ENCODE data around the gene ANKLE1. TPM values are rescaled to one million over a fixed set of nuclear protein-coding genes. Genes with fewer than 3 reads are reported as not detected.

The ANKLE1 gene
- total RNA-seq, 4 donors from 2014 or later: under 0.01 to 3.0 (median 0.88) TPM

DNA sequence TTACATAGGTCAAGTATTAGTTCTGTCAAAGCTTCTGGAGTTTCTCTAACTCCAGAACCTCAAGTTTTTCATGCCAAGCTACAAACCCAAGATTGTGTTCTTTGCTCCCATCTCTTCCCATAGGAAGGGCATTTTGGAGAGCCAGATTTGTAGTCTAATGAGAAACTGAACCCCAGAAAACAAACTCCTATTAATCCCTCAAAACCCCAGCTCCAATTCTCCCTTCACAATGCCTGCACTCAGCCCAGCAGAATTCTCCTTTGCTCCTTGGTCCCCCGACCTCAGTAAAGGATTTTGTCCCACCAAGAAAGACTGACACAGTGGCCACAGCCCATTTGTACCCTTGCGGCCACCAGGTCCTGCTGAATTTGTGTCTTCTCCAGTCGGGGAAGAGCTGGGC lies 25.6 kb upstream of the ANKLE1 start:
- TF ChIP-seq, protein P1, sequence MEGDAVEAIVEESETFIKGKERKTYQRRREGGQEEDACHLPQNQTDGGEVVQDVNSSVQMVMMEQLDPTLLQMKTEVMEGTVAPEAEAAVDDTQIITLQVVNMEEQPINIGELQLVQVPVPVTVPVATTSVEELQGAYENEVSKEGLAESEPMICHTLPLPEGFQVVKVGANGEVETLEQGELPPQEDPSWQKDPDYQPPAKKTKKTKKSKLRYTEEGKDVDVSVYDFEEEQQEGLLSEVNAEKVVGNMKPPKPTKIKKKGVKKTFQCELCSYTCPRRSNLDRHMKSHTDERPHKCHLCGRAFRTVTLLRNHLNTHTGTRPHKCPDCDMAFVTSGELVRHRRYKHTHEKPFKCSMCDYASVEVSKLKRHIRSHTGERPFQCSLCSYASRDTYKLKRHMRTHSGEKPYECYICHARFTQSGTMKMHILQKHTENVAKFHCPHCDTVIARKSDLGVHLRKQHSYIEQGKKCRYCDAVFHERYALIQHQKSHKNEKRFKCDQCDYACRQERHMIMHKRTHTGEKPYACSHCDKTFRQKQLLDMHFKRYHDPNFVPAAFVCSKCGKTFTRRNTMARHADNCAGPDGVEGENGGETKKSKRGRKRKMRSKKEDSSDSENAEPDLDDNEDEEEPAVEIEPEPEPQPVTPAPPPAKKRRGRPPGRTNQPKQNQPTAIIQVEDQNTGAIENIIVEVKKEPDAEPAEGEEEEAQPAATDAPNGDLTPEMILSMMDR (IDR thresholded peaks at IDR 0.05): no peak
- no peak for TF ChIP-seq POLR2A (IDR thresholded peaks at IDR 0.05; ENCODE audit: low read depth)
- TF ChIP-seq POLR2AphosphoS5 (IDR thresholded peaks at IDR 0.05): no peak
- TF ChIP-seq EP300 (IDR thresholded peaks at IDR 0.05): no peak
- Histone ChIP-seq H3K4me1 (no peaks in the 10 kb centered on the region), H3K9me3 (peaks cover 0 to 10% (median 2%) of the 10 kb centered on the region in 4 donors), H3K36me3 (peaks cover 0 to 61% (median 5%) of the 10 kb centered on the region in 4 donors), H3K27me3 (no peaks in the 10 kb centered on the region), H3K4me3 (no peak overlapping the region), H3K27ac (replicated peaks in 1 of 4) (no peak overlapping the region)
- intact Hi-C loops (cut with DNase I): no loop called here
- DNase-seq (ENCODE audit: extremely low spot score): no peak
- 76% methylated on average over 3 of the region's 3 CpGs for WGBS

DNA sequence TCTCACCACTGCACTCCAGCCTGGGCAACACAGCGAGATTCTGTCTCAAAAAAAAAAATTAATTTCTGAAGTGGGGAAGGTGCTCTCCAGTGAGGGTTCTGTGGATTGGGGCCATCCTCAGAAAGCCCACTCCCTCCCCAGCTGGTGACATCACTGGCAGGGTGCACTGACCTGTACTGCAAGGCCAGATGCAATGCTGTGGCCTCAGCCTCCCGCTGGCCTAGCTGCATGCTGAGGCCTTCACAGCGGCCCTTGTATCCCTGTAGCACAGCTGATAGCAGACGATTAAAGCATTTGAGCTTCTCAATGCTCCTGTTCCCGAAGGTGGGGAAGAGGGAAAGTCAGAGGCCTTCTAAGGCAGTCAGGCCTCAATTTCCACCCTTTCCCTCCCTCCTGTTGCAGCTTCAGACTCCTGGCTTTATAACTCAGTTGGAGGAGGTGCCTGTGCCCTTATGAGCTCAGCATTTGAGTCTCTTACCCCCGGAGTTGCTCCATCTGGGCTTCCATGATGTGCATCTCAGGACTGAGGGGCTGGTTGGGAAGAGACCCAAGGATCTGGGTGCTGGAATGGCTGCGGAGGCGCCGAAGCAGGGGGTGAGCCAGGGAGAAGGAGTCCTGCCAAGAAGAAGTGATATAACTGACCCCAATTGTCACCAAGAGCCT lies 22.5 kb upstream of the ANKLE1 start:
- DNase-seq (ENCODE audit: extremely low spot score): no peak
- no peaks in the 10 kb centered on the region for H3K27me3 ChIP-seq
- intact Hi-C loops (cut with DNase I): no loop called here
- H3K36me3 ChIP-seq: peaks cover 0 to 42% (median 3%) of the 10 kb centered on the region in 4 donors
- 97% methylated on average over 8 of the region's 9 CpGs for WGBS
- peaks cover 0 to 10% (median 2%) of the 10 kb centered on the region in 4 donors for H3K9me3 ChIP-seq
- H3K27ac ChIP-seq (replicated peaks in 1 of 4): no peak overlapping the region
- H3K4me1 ChIP-seq: no peaks in the 10 kb centered on the region
- no peak overlapping the region for H3K4me3 ChIP-seq
- TF ChIP-seq POLR2AphosphoS5 (IDR thresholded peaks at IDR 0.05) (no peak), POLR2A (IDR thresholded peaks at IDR 0.05; ENCODE audit: low read depth) (no peak), EP300 (IDR thresholded peaks at IDR 0.05) (no peak)
- TF ChIP-seq, protein P1 (IDR thresholded peaks at IDR 0.05): no peak

DNA sequence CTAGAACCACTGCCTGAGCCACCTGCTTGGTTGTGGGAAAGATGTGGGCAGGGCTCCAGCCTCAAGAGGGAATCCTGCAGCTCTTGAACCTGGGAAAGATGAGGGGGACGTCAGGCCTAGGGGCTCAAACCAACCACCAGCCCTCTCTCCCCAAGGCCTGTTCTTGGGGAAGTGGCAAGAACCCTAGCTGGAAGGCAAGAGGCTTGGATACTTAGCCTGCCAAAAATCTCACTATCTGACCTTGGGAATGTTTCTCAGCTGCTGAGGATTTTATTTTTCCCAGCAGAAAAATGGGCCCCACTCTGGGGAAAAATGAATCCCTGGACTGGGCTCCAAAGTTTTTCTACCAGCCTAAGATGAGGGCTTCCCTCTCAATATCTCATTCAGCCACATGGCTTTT lies 21.8 kb upstream of the ANKLE1 start:
- TF ChIP-seq EP300 (IDR thresholded peaks at IDR 0.05) (no peak), POLR2AphosphoS5 (IDR thresholded peaks at IDR 0.05) (no peak), POLR2A (IDR thresholded peaks at IDR 0.05; ENCODE audit: low read depth) (no peak)
- TF ChIP-seq, protein P1 (IDR thresholded peaks at IDR 0.05): no peak
- peaks cover 0 to 42% (median 3%) of the 10 kb centered on the region in 4 donors for H3K36me3 ChIP-seq
- no peak overlapping the region for H3K27ac ChIP-seq (replicated peaks in 1 of 4)
- H3K4me3 ChIP-seq: no peak overlapping the region
- H3K4me1 ChIP-seq: no peaks in the 10 kb centered on the region
- H3K27me3 ChIP-seq: no peaks in the 10 kb centered on the region
- WGBS: 50% methylated on average over 1 of the region's 1 CpG
- intact Hi-C loops (cut with DNase I): no loop called here
- DNase-seq (ENCODE audit: extremely low spot score): no peak
- H3K9me3 ChIP-seq: peaks cover 0 to 10% (median 2%) of the 10 kb centered on the region in 4 donors

DNA sequence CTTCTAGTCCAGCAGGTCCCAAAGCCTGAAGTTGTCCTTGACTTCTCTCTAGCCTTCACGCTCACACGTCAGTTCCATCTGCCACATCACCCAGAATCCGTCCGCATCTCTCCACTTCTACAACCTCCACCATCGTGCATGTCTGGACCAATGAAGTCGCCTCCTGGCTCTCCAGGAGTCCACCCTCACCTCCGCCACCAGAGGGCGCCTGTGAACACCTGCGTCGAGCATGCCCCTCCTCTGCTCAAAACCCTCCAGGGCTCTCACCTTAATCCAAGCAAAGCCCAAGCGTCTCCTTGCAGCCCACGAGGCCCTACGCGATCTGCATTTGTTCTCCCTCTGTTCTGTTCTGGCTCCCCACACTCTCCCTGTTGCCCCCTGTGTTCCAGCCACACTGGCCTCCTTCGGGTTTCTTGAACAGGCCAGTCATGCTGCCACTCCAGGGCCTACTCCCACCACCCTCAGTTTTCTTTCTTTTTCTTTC lies 20.8 kb upstream of the ANKLE1 start:
- intact Hi-C loops (cut with DNase I): no loop called here
- DNase-seq (ENCODE audit: extremely low spot score): no peak
- H3K27ac ChIP-seq (replicated peaks in 1 of 4): no peak overlapping the region

More for the DNA sequence above, 20.8 kb upstream of the ANKLE1 start:
- Histone ChIP-seq H3K27me3 (no peaks in the 10 kb centered on the region), H3K9me3 (peaks cover 0 to 10% (median 2%) of the 10 kb centered on the region in 4 donors), H3K4me1 (no peaks in the 10 kb centered on the region), H3K4me3 (no peak overlapping the region), H3K36me3 (peaks cover 0 to 33% (median 3%) of the 10 kb centered on the region in 4 donors)
- 26% methylated on average over 15 of the region's 15 CpGs for WGBS
- TF ChIP-seq POLR2AphosphoS5 (IDR thresholded peaks at IDR 0.05) (peak in 1 of 2 donors; percentile 48), EP300 (IDR thresholded peaks at IDR 0.05) (no peak)
- TF ChIP-seq, protein P1 (IDR thresholded peaks at IDR 0.05): peak; percentile 82 to 96 (median 90)
